Kidney (tissue), 14 donors: ENCODE results near the gene TIPIN. TPM values are rescaled to one million over a fixed set of nuclear protein-coding genes. Genes with fewer than 3 reads are reported as not detected.
"Not testable (repeated sequence)": the region's sequence is repeated elsewhere in the genome, so short reads cannot be mapped to it uniquely, and the experiment has no call there.

Source experiments
- DNase-seq, 5 donors: peaks; one replicate each; pipeline ENCODE4 v3.0.0-alpha.2; 2013 to 2020
- FAIRE-seq: peaks from 2 replicates; lab custom pipeline; 2012; peaks lifted over from hg19 to GRCh38; lab: Jason Lieb, UNC
- H3K27ac ChIP-seq, 2 donors: one replicate each; pipeline ENCODE4 v1.7.0; 2013; ENCODE audit warnings: low read depth in 2 of 2, low read length in 2 of 2, inconsistent platforms in 1 of 2
- H3K27me3 ChIP-seq: one replicate; pipeline ENCODE4 v1.7.1; 2013; ENCODE audit warnings: low read length, inconsistent platforms; ENCODE audit not compliant: control insufficient read depth, insufficient read depth
- H3K36me3 ChIP-seq, 3 donors: one replicate each; pipeline versions ENCODE4 v1.7.0 to v1.7.1; 2013; ENCODE audit warnings: low read length in 3 of 3, control low read depth in 1 of 3, inconsistent platforms in 1 of 3; ENCODE audit not compliant: insufficient read depth in 3 of 3, control insufficient read depth in 2 of 3
- H3K4me1 ChIP-seq, 3 donors: one replicate each; pipeline versions ENCODE4 v1.7.0 to v1.7.1; 2013; ENCODE audit warnings: low read length in 3 of 3, inconsistent platforms in 1 of 3, low read depth in 1 of 3; ENCODE audit not compliant: control insufficient read depth in 2 of 3, insufficient read depth in 2 of 3
- H3K4me3 ChIP-seq, 3 donors: one replicate each; pipeline versions ENCODE4 v1.7.0 to v1.8.1; 2013; ENCODE audit warnings: low read length in 3 of 3, control low read depth in 1 of 3, inconsistent platforms in 1 of 3
- H3K9ac ChIP-seq, 3 donors: one replicate each; pipeline versions ENCODE4 v1.7.0 to v1.7.1; 2013; ENCODE audit warnings: low read length in 3 of 3, control low read depth in 1 of 3, inconsistent platforms in 1 of 3
- H3K9me3 ChIP-seq, 3 donors: one replicate each; pipeline versions ENCODE4 v1.7.0 to v1.7.1; 2013; ENCODE audit warnings: low read length in 3 of 3, control low read depth in 1 of 3, inconsistent platforms in 1 of 3; ENCODE audit not compliant: control insufficient read depth in 2 of 3, insufficient read depth in 1 of 3
- CTCF ChIP-seq: IDR thresholded peaks from 3 replicates; pipeline ENCODE4 v1.5.1; 2012; ENCODE audit warnings: mild to moderate bottlenecking, moderate library complexity, borderline replicate concordance; ENCODE audit not compliant: insufficient read depth; ENCODE audit errors: extremely low read depth
- intact Hi-C: fragments of 100-400 bp; cut with DNase I; formaldehyde crosslinking; loops from one replicate; pipeline ENCODE4 v1.11.1; 2022
- polyA plus RNA-seq: library from polyadenylated mRNA; stranded (reverse); fragments of 350-450 nt; fragmentation: Illumina TruSeq; extraction: RNeasy Lipid Tissue Mini Kit (QIAGEN cat#74804); gene quantifications from one replicate; pipeline ENCODE4 v1.2.3, GENCODE V29; 2014; ENCODE audit warnings: low read depth, low replicate concordance; ENCODE audit not compliant: insufficient read depth
- total RNA-seq: library from RNA; stranded (reverse); fragmentation: NEBNext Ultra II Directional; extraction: Animal tissue kit (Norgen Biotek cat#: 25700); gene quantifications from one replicate; pipeline ENCODE4 v1.2.1, GENCODE V29; 2021
- donor health status: control.
- donor health status: control.
- donor health status: control.
- donor health status: control.
- donor health status: control.
- donor health status: DM: yes; HTN: yes; CAD: no.
- donor health status: Normal renal cell carcinoma (clear cell type).

Gene TIPIN
- total and polyA plus RNA-seq, 2 donors from 2014 or later: 4.3 to 7.5 TPM

DNA sequence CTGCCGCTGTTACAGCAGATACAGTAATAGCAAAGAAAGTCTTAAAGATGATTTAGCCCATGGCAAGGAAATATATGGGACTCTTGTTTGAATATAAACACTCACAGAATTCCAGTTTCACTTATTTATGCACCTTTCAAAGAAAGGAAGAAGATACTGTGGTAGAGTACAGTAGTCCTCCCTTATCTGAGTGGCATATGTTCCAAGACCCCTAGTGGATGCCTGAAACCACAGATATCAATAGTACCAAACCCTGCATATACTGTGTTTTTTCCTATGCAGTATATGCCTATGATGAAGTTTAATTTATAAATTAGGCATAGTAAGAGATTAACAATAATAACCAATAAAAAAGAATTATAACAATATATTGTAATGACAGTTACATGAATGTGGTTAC is 38.4 kb upstream of the TIPIN start:
- DNase-seq (no peak), FAIRE-seq (no peak)
- TF ChIP-seq CTCF: no peak
- no peaks in the 10 kb centered on the region for H3K9me3 ChIP-seq
- no peak overlapping the region for H3K9ac ChIP-seq
- no peak overlapping the region for H3K27ac ChIP-seq
- no peak overlapping the region for H3K4me3 ChIP-seq
- H3K36me3 ChIP-seq: no peaks in the 10 kb centered on the region
- H3K27me3 ChIP-seq: no peaks in the 10 kb centered on the region
- H3K4me1 ChIP-seq: no peaks in the 10 kb centered on the region
- intact Hi-C loops: no loop called here

- Histone ChIP-seq H3K36me3 (no peaks in the 10 kb centered on the region), H3K9ac (no peak overlapping the region), H3K9me3 (no peaks in the 10 kb centered on the region), H3K27ac (no peak overlapping the region), H3K4me3 (no peak overlapping the region), H3K27me3 (no peaks in the 10 kb centered on the region), H3K4me1 (no peaks in the 10 kb centered on the region)
- no peak for TF ChIP-seq CTCF
- no peak for FAIRE-seq
- intact Hi-C loops: no loop called here
- DNase-seq: no peak
These were observed 38.0 kb upstream of the TIPIN start for GRCh38 chr15:66394472-66394871.

GRCh38 chr15:66393037-66393436 is 36.6 kb upstream of the TIPIN start:
- H3K27me3 ChIP-seq, H3K9me3 ChIP-seq, H3K36me3 ChIP-seq, H3K4me3 ChIP-seq, H3K9ac ChIP-seq, H3K27ac ChIP-seq, DNase-seq, intact Hi-C loops, FAIRE-seq: not testable (repeated sequence)
- H3K4me1 ChIP-seq: peaks cover 0 to 11% (median 1%) of the 10 kb centered on the region in 3 donors

- Histone ChIP-seq H3K9me3 (no peaks in the 10 kb centered on the region), H3K9ac (no peak overlapping the region), H3K27ac (no peak overlapping the region), H3K27me3 (no peaks in the 10 kb centered on the region), H3K4me1 (peaks cover 0 to 12% (median 6%) of the 10 kb centered on the region in 3 donors), H3K36me3 (no peaks in the 10 kb centered on the region), H3K4me3 (no peak overlapping the region)
- no peak for TF ChIP-seq CTCF
- no peak for DNase-seq
- intact Hi-C loops: no loop called here
- FAIRE-seq: no peak
These were observed 34.2 kb upstream of the TIPIN start for GRCh38 chr15:66390678-66391077.
